HepG2 (cell line): ENCODE data around the gene TUBA1A.

Experiments used
- CTCF ChIP-seq: sonication (generic); formaldehyde crosslinking; IDR thresholded peaks from 2 replicates; pipeline ENCODE4 v1.5.0; 2020; ENCODE audit warnings: mild to moderate bottlenecking, missing genetic modification reagents, moderate library complexity
- POLR2AphosphoS5 ChIP-seq: IDR thresholded peaks from 2 replicates; pipeline ENCODE4 v1.6.1; 2012; ENCODE audit warnings: low read depth, low read length
- RBAK ChIP-seq: sonication (generic); formaldehyde crosslinking; IDR thresholded peaks from 2 replicates; pipeline ENCODE4 v1.5.1; 2020; ENCODE audit warnings: mild to moderate bottlenecking, missing genetic modification reagents
- RBFOX2 ChIP-seq: fragments of 200-400 bp; formaldehyde crosslinking; IDR thresholded peaks from 2 replicates; pipeline ENCODE4 v1.6.1; 2017; ENCODE audit warnings: low read depth, mild to moderate bottlenecking, low read length
- ZNF121 ChIP-seq: sonication (generic); formaldehyde crosslinking; IDR thresholded peaks from 2 replicates; pipeline ENCODE4 v1.5.0; 2020; ENCODE audit warnings: mild to moderate bottlenecking, missing genetic modification reagents
- ZNF556 ChIP-seq: sonication (generic); formaldehyde crosslinking; IDR thresholded peaks from 2 replicates; pipeline ENCODE4 v1.4.0; 2020; ENCODE audit warnings: mild to moderate bottlenecking, missing genetic modification reagents, borderline replicate concordance
- ZNF670 ChIP-seq: sonication (generic); formaldehyde crosslinking; IDR thresholded peaks from 2 replicates; pipeline ENCODE4 v1.8.0; 2022; ENCODE audit warnings: mild to moderate bottlenecking, missing genetic modification reagents, borderline replicate concordance
- ZSCAN20 ChIP-seq: sonication (generic); formaldehyde crosslinking; IDR thresholded peaks from 2 replicates; pipeline ENCODE4 v1.4.0; 2020; ENCODE audit warnings: missing genetic modification reagents, mild to moderate bottlenecking, borderline replicate concordance

- TF ChIP-seq CTCF (CRISPR knock-in tag) (no peak), RBAK (no peak), RBFOX2 (no peak), ZNF670 (CRISPR knock-in tag) (no peak), POLR2AphosphoS5 (no peak), ZSCAN20 (CRISPR knock-in tag) (no peak), ZNF556 (CRISPR knock-in tag) (no peak), ZNF121 (CRISPR knock-in tag) (no peak)
Measured at GRCh38 chr12:49208146-49208545, 19.3 kb upstream of the TUBA1A start.
